T-helper 2 cell treated with Interferon-gamma antibody and Interleukin-4, amounts not matched to agents 100 ng/mL and 5 ng/mL, for 36 hours (primary cell): ENCODE results near the gene NDUFAF3. TPM values are rescaled to one million over a fixed set of nuclear protein-coding genes. Genes with fewer than 3 reads are reported as not detected.

Experiments used
- intact Hi-C: fragments of 100-400 bp; cut with micrococcal nuclease; formaldehyde crosslinking; loops from one replicate; pipeline ENCODE4 v1.15.1; 2023
- total RNA-seq: library from RNA; stranded (reverse); gene quantifications from 2 replicates; pipeline ENCODE4 v1.2.3, GENCODE V29; 2022

Gene NDUFAF3
- total RNA-seq, 1 donor from 2014 or later: 111 TPM

DNA sequence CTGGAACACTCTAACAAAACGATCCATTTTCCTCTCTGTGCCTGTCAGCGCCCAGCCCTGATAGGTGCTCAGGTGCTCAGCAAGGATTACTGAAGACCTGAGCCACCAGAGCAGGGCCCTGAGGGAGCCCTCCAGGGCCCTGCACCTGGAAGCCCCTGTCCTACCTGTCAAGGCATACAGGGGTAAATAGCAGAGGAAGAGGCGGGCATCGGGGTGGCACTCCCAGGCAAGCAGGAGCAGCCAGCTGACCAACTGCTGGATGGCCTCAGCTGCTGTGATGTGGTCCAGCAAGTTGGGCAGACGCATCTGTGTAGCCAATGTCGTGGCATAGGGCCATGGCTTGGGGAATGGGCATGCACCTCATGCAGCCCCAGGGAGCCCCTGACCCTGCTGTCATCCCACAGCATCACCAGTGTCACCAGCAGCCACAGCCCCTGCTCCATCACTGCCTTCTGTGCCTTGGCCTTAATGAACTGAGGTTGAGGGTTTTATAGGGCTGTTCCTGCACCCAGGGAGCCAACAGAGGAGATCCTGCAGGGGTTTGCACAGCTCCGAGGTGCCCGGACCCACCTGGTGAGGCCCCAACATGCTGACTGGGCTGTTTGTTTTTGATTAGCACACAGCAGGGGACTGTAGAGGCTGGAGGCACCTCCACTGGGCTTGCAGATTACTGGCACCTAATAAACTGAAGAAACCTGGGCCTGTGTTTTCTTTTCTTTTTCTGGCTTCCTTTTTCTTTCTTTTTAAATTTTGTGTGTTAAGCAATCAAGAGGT is 22.6 kb upstream of the NDUFAF3 start:
- intact Hi-C loops: no loop called here

DNA sequence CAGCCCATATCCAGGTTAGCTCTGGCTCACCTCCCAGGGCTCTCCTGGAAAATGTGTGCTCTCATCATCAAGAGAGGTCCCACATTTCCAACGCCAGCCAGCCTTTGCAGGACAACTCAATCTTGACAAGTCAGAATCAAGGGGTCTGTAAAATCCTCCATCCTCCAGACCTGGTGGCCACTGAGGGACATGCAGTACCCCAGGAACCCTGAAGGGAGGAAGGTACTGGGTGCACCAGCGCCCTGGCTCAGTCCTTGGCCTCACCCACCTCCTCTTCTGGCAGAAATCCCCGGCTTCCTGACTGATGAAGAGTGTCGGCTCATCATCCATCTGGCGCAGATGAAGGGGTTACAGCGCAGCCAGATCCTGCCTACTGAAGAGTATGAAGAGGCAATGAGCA is 20.8 kb upstream of the NDUFAF3 start:
- intact Hi-C loops: no loop called here

DNA sequence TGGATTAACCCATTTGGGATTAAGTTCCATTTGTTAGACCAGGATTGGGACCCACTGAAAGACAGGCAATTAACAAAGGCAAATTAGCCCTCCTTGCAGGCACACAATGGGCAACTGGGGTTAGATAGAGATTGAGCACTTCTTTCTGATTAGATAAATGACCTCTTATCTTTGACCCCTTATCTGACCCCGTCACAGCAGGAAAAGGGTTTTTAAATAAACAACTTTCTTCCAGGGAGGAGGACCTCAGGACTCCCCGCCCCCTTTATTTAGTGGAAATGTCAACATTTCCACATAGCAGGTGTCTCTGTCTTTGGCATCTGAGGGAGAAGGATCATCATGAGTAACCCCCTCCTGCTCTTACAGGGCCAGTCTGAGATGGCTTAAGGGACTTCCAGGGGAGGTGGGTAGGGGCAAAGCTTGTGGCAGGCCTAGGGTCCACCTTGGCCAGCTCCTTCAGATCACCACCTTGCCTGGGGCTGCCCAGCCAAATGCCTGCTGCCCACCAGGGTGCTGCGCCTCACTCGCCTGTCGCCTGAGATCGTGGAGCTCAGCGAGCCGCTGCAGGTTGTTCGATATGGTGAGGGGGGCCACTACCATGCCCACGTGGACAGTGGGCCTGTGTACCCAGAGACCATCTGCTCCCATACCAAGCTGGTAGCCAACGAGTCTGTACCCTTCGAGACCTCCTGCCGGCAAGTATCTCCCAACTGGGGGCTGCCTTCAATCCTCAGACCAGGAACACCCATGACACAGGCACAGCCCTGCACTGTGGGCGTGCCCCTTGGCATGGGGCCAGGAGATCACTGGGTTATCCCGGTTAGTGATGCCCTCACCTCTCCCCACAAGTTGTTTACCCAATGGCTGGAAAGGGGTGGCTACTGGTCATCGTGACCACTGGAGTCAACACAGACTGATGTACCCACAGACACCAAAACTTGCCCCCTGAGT is 17.3 kb upstream of the NDUFAF3 start:
- intact Hi-C loops: loop anchor here (5.0 kb wide), 2 partner anchors 87 to 397 kb away; partner anchors contain the start of genes ARIH2 and UQCRC1

DNA sequence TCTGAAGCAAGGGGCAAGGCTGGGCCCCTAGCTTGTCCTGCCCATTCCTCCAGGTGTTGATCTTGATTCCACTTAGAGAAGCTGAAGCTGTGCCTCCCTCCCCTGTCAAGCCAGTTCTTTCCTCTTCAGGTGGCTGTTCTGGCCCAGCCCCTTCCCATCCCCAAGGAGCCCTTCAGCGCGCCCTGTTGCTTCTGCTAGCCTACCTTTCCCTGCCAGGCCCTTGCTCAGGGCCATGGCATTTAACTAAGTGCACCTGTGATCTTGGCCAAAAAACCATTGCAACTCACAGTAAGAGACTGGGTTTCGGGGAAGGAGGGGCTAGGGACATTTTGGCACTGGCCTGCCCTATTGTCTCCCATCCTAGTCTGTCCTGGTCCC is 16.6 kb upstream of the NDUFAF3 start:
- intact Hi-C loops: loop anchor here (5.0 kb wide), 2 partner anchors 88 to 398 kb away; partner anchors contain the start of genes ARIH2 and UQCRC1

DNA sequence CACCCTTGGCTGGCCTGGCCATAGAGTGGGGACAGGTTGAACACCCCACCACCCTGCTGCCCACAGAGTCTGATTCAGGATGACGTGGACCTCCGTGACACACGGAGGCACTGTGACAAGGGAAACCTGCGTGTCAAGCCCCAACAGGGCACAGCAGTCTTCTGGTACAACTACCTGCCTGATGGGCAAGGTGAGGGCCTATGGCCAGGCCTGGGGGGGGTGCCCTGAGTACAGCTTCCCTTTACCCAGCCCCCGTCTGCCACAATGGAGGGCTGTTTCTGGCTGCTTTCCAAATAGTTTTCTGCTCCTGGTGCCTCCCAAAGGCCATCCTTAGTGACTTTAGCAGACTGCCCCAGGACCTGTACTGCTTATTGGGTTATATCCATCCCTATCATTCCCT is 15.9 kb upstream of the NDUFAF3 start:
- intact Hi-C loops: loop anchor here (2.0 to 5.0 kb wide), 3 partner anchors 89 to 399 kb away; partner anchors contain the start of genes ARIH2, IP6K2 and UQCRC1

DNA sequence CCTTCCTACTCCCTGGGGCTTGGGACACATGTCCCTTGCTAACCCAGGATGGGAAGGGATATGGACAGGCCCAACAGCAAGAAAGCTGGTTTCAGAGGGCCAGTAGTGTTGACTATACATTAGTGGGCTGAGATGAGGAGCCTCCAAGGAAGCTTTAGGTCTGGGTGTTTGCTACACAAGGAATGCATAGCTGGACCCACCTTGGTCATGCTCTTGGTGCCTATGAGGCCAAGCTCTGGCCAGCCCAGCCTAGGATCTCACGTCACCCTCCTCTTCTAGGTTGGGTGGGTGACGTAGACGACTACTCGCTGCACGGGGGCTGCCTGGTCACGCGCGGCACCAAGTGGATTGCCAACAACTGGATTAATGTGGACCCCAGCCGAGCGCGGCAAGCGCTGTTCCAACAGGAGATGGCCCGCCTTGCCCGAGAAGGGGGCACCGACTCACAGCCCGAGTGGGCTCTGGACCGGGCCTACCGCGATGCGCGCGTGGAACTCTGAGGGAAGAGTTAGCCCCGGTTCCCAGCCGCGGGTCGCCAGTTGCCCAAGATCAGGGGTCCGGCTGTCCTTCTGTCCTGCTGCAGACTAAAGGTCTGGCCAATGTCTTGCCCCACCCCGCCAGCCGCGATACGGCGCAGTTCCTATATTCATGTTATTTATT is 15.4 kb upstream of the NDUFAF3 start:
- intact Hi-C loops: loop anchor here (1.0 to 5.0 kb wide), 6 partner anchors 15 to 399 kb away; partner anchors contain the start of genes ARIH2, IP6K2, QRICH1 and UQCRC1

DNA sequence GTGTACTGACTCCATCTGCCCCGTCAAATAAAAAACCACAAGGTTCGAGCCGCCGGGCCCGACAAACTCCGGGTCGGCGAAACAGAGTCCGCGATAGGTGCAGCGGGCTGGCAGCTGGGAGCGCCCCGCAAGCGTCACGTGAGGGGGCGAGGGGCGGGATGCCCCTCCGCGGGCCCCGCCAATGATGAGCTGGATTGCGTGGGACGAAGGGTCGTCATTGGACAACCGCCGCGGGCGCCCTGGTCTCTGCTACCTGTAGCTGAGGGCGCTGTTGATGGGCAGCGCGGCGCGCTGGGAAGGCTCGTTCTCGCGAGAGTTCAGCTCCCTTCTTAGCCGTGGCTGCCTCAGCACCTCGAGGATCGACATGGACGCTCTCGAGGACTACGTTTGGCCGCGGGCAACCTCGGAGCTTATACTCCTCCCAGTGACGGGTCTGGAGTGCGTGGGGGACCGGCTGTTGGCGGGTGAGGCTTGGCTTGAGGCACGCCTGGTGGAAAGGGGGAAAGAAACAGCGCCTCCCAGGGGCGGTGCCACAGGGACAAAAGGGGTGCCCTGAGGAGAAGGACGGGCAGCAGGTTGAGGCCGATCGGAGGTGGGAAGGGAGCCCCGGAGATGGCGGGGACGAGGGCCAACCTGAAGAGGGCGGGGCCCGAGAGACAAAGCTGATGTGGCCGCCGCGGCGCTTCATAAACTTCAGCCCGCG is 14.7 kb upstream of the NDUFAF3 start, which contains the start of gene WDR6:
Gene WDR6, plus strand, starts transcription at position 324 of the 703 bp plus-strand sequence. Its CDS starts 41 bp downstream, at position 365.
- intact Hi-C loops: loop anchor here (1.0 to 5.0 kb wide), 6 partner anchors 14 to 400 kb away; partner anchors contain the start of genes ARIH2, IP6K2, QRICH1 and UQCRC1

DNA sequence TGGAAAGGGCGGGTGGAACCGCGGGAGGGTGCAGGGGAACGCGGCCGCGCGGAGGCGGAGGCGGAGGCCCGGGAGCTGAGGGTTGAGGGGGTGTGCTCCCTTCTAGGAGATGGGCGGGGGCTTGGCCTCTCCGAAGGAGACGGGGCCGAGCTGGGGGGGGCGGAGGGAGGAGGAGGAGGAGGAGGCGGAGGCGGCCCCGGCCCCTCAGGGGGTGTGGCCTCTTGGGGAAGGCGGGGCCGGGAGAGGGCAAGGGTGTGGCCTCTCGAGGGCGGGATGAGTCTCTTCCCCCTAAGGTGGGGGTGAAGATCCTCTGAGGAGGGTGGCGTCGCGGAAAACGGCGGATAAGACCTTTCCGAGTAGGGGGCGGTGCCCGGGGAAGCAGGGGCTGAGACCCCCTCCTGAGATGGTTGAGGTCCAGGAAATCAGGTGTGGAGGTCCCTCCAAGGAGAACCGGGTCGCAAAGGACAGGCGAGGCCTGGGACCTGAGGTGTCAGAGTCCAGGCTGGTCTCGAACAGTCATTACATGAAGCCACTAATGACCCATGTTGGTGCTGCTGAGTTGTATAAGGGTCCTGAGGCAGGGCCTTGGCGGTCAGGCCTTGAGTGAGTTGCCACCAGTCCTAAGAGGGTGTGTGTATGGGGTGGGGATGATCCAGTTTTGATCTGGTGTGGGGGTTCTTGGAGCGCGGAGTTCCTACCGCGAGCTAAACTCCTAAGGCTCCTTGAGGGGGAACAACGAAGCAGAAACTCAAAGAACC is 14.0 kb upstream of the NDUFAF3 start:
- intact Hi-C loops: loop anchor here (1.0 to 5.0 kb wide), 6 partner anchors 13 to 401 kb away; partner anchors contain the start of genes ARIH2, IP6K2, QRICH1 and UQCRC1

DNA sequence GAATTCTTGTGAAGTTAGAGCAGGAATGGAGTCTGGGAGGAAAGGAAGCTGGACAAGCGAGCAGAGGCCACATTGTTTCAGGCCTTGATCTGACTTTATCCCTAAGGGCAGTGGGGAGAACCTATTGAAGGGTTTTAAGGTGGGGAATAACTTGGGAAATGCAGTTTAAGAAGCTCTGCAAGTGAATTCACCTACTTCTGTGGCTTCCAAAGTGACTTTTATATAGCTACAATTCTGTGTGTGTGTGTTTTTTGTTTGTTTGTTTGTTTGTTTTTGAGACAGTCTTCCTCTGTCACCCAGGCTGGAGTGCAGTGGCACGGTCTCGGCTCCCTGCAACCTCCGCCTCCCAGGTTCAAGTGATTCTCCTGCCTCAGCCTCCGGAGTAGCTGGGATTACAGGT is 13.3 kb upstream of the NDUFAF3 start:
- intact Hi-C loops: loop anchor here (5.0 kb wide), 2 partner anchors 91 to 401 kb away; partner anchors contain the start of genes ARIH2 and UQCRC1

DNA sequence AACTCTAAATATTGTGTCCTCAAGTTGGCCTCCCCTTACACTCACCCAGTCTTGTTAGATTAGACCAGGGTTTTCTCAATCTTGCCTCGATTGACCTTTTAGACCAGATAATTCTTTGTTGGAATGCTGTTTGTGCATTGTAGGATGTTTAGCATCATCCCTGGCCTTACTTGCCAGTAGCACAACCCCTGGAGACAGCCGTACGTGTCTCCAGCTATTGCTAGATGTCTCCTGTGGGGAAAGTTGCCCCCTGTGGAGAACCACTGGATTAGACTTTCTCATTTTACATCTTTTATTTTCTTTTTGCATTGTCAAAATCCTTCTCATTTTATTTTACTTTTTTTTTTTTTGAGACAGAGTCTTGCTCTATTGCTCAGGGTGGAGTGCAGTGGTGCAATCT is 12.5 kb upstream of the NDUFAF3 start:
- intact Hi-C loops: loop anchor here (5.0 kb wide), 2 partner anchors 92 to 402 kb away; partner anchors contain the start of genes ARIH2 and UQCRC1

DNA sequence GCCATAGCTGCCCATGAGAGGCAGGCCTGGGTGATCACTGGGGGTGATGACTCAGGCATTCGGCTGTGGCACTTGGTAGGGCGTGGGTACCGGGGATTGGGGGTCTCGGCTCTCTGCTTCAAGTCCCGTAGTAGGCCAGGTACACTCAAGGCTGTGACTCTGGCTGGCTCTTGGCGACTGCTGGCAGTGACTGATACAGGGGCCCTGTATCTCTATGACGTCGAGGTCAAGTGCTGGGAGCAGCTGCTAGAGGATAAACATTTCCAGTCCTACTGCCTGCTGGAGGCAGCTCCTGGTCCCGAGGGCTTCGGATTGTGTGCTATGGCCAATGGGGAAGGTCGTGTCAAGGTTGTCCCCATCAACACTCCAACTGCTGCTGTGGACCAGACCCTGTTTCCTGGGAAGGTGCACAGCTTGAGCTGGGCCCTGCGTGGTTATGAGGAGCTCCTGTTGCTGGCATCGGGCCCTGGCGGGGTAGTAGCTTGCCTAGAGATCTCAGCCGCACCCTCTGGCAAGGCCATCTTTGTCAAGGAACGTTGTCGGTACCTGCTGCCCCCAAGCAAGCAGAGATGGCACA is 9.4 kb upstream of the NDUFAF3 start:
- intact Hi-C loops: no loop called here

DNA sequence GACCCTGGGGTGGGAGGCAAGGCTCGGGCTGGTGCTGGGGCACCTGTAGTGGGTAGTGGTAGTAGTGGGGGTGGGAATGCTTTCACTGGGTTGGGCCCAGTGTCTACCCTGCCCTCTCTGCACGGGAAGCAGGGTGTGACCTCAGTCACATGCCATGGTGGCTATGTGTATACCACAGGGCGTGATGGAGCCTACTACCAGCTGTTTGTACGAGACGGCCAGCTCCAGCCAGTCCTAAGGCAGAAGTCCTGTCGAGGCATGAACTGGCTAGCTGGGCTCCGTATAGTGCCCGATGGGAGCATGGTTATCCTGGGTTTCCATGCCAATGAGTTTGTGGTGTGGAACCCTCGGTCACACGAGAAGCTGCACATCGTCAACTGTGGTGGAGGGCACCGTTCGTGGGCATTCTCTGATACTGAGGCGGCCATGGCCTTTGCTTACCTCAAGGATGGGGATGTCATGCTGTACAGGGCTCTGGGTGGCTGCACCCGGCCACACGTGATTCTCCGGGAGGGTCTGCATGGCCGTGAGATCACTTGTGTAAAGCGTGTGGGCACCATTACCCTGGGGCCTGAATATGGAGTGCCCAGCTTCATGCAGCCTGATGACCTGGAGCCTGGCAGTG is 8.7 kb upstream of the NDUFAF3 start:
- intact Hi-C loops: no loop called here

DNA sequence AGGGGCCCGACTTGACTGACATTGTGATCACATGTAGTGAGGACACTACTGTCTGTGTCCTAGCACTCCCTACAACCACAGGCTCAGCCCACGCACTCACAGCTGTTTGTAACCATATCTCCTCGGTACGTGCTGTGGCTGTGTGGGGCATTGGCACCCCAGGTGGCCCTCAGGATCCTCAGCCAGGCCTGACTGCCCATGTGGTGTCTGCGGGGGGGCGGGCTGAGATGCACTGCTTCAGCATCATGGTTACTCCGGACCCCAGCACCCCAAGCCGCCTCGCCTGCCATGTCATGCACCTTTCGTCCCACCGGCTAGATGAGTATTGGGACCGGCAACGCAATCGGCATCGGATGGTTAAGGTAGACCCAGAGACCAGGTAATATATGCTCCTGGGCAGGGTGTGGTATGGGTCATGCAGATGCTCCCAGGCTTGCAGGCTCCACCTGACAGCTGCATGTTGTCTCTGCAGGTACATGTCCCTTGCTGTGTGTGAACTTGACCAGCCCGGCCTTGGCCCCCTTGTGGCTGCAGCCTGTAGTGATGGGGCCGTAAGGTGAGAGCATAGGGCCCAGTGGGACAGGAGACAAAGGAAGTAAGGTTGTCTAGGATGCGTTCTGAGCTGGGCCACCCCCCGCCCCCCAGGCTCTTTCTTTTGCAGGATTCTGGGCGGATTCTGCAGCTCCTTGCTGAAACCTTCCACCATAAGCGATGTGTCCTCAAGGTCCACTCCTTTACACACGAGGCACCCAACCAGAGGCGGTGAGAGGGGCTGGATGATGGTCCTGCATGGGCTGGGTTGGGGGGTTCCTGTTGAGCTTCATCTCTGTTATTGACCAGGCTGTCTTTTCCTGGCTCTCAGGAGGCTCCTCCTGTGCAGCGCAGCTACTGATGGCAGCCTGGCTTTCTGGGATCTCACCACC is 7.9 kb upstream of the NDUFAF3 start:
- intact Hi-C loops: no loop called here

DNA sequence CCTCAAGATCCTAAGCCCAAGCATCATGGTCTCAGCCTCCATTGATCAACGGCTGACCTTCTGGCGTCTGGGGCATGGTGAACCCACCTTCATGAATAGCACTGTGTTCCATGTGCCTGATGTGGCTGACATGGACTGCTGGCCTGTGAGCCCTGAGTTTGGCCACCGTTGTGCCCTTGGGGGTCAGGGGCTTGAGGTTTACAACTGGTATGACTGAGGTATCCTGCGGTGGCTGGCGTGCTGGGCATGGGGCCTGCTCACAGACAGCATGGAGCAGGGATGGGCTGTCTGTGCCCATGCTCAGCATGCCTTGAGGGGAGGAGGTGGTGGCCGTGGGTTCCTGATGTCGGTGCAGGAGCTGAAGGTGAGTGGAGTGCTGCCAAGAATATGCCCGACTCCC is 6.8 kb upstream of the NDUFAF3 start:
- intact Hi-C loops: no loop called here

DNA sequence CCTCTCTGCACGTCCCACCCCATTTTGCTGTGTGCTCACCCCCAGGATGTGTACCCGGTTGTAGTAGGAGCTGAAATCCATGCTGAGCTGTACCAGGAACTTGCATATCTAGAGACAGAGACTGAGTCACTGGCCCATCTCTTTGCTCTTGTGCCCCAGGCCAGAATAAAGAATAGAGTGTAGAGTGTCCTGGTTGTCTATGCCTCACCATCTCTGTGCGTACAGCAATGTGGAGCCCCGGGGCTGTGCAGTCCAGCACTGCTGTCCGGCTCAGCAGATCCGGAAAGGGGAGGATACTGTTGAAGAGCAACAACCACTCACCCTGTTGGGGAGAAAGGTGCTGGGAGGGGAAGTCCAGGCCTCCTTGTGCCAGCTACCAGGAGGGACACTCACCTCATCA is 6.2 kb upstream of the NDUFAF3 start:
- intact Hi-C loops: no loop called here

DNA sequence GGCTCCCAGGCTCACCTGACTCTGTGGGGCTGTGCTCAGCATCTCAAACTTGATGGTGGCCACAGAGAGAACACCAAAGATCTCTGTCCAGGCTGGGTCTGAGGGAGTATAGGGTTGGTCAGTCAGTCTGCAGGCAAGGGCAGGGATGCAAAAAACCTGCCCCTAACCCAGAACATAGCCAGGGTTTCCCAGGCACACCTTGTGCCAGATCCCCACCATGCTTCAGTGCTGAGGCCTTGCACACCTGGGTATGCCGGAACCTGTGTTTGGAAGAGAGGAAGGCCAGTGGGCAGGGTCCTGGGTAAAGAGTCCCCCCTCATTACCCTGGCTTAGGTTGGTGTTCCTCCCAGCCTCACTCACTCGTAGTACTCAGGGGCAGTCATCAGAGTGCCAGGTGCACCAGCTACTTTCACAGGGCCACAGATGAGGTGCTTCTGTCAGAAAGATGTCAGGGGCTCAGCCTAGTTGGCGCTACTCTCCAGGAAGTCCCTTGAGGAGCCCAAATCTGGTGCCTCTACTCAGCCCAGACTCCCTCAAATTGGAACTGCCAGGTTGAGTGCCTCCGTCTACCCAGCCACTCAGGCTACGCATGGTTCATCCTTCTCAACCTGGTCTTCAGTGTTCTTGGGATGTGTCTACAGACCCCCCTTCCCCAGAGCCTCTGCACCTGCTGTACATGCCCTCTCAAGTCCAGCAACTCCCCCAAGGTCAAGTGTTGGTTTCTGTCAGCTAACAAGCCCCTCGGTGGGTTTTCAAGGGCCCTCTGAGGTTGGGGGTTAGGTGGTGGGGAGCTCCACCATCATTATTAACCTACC is 5.3 kb upstream of the NDUFAF3 start:
- intact Hi-C loops: no loop called here
